Transverse colon (tissue), 3 donors: ENCODE results near the gene H6PD.

ENCODE experiments used
- POLR2A ChIP-seq: fragments of 450-650 bp; IDR thresholded peaks from one replicate; pipeline ENCODE4 v1.6.1; 2016; ENCODE audit warnings: antibody characterized with exemption, mild to moderate bottlenecking, moderate library complexity
- TF ChIP-seq, protein P1 (sequence below), 5 experiments: fragments of 200-600 bp in 3 of 5; fragments of 450-650 bp in 2 of 5; sonication (generic) in 3 of 5; IDR thresholded peaks; 1 replicate in 2 of 5; 2 replicates in 3 of 5; pipeline ENCODE4 v1.5.1; 2016 to 2017; ENCODE audit warnings: antibody characterized with exemption in 5 of 5, inconsistent platforms in 3 of 5, mild to moderate bottlenecking in 2 of 5, moderate library complexity in 1 of 5

DNA sequence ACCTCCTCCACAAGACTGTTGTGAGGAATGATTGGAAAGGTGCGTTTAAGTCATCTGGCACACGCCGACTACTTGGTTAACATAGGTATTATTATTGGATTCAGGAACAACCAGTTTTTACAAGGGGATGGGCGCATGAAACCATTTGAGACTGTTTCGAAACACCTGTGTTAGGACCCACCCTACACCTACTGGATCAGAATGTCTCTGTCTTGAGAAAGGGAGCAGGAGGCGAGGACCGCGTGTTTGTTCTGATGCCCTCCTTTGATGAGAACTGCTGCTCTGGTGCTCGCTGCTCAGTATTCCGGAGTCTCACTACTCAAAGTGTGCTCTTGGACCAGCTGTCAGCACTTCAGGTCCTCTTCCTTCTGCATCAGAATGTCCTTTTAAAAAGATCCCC lies 7.3 kb downstream of the H6PD start:
- TF ChIP-seq POLR2A: no peak
- TF ChIP-seq, protein P1, sequence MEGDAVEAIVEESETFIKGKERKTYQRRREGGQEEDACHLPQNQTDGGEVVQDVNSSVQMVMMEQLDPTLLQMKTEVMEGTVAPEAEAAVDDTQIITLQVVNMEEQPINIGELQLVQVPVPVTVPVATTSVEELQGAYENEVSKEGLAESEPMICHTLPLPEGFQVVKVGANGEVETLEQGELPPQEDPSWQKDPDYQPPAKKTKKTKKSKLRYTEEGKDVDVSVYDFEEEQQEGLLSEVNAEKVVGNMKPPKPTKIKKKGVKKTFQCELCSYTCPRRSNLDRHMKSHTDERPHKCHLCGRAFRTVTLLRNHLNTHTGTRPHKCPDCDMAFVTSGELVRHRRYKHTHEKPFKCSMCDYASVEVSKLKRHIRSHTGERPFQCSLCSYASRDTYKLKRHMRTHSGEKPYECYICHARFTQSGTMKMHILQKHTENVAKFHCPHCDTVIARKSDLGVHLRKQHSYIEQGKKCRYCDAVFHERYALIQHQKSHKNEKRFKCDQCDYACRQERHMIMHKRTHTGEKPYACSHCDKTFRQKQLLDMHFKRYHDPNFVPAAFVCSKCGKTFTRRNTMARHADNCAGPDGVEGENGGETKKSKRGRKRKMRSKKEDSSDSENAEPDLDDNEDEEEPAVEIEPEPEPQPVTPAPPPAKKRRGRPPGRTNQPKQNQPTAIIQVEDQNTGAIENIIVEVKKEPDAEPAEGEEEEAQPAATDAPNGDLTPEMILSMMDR (IDR thresholded peaks at IDR 0.05): no peak
